Loucy (cell line): ENCODE data around the gene ITIH6.

Source experiments
- H2AFZ ChIP-seq: fragments of 200-600 bp; sonication (generic); 2 replicates; pipeline ENCODE4 v1.6.0; 2016; ENCODE audit warnings: antibody characterized with exemption, mild to moderate bottlenecking, low read length, moderate library complexity
- H3F3A ChIP-seq: fragments of 200-600 bp; 2 replicates; pipeline ENCODE4 v1.6.0; 2016; ENCODE audit warnings: antibody characterized with exemption, low read depth, mild to moderate bottlenecking
- H3K27me3 ChIP-seq: fragments of 200-600 bp; sonication (generic); 2 replicates; pipeline ENCODE4 v1.6.1; 2014; ENCODE audit warnings: low read length, mild to moderate bottlenecking; ENCODE audit not compliant: insufficient read depth, poor library complexity, severe bottlenecking
- H3K36me3 ChIP-seq: fragments of 200-600 bp; sonication (generic); 2 replicates; pipeline ENCODE4 v1.6.1; 2016; ENCODE audit warnings: low read length; ENCODE audit not compliant: insufficient read depth
- H3K4me1 ChIP-seq: fragments of 200-600 bp; sonication (generic); 2 replicates; pipeline ENCODE4 v1.5.1; 2014; ENCODE audit warnings: low read length, mild to moderate bottlenecking; ENCODE audit not compliant: insufficient read depth, poor library complexity, severe bottlenecking
- H3K4me2 ChIP-seq: fragments of 200-600 bp; sonication (generic); 2 replicates; pipeline ENCODE4 v1.6.0; 2014; ENCODE audit warnings: antibody characterized with exemption, low read length, low read depth, mild to moderate bottlenecking; ENCODE audit not compliant: poor library complexity, severe bottlenecking
- H3K4me3 ChIP-seq: fragments of 200-600 bp; sonication (generic); 2 replicates; pipeline ENCODE4 v1.5.1; 2014; ENCODE audit warnings: low read length, mild to moderate bottlenecking, mixed read lengths; ENCODE audit not compliant: poor library complexity, severe bottlenecking
- H3K79me2 ChIP-seq: fragments of 200-600 bp; sonication (generic); 2 replicates; pipeline ENCODE4 v1.6.1; 2014; ENCODE audit warnings: low read length; ENCODE audit not compliant: insufficient read depth
- H3K9ac ChIP-seq: fragments of 200-600 bp; sonication (generic); 2 replicates; pipeline ENCODE4 v1.6.0; 2014; ENCODE audit warnings: mild to moderate bottlenecking, low read depth, low read length, moderate library complexity; ENCODE audit not compliant: poor library complexity, severe bottlenecking
- H3K9me2 ChIP-seq: fragments of 200-600 bp; sonication (generic); replicated peaks from 2 replicates; pipeline ENCODE4 v1.6.1; 2016; ENCODE audit warnings: low read depth, low read length, mixed read lengths
- H3K9me3 ChIP-seq: fragments of 200-600 bp; sonication (generic); 2 replicates; pipeline ENCODE4 v1.6.1; 2014; ENCODE audit warnings: mild to moderate bottlenecking, antibody characterized with exemption, low read length, low read depth; ENCODE audit not compliant: insufficient read depth
- H4K20me1 ChIP-seq: fragments of 200-600 bp; sonication (generic); 2 replicates; pipeline ENCODE4 v1.6.0; 2014; ENCODE audit warnings: antibody characterized with exemption, low read length, mild to moderate bottlenecking; ENCODE audit not compliant: insufficient read depth, poor library complexity, severe bottlenecking
- CTCF ChIP-seq: fragments of 200-600 bp; sonication (generic); conservative IDR thresholded peaks from 2 replicates; pipeline ENCODE4 v1.5.1; 2014; ENCODE audit warnings: mild to moderate bottlenecking, antibody characterized with exemption, low read length
- EZH2phosphoT487 ChIP-seq: fragments of 200-600 bp; IDR thresholded peaks from 2 replicates; pipeline ENCODE4 v1.6.1; 2018; ENCODE audit warnings: antibody characterized with exemption, mild to moderate bottlenecking, moderate library complexity, borderline replicate concordance

ITIH6 gene

GRCh38 chrX:54818221-54818620 is 20.2 kb upstream of the ITIH6 start:
- peaks cover 27% of the 10 kb centered on the region; the same call in 1 of the 2 replicates for H3K36me3 ChIP-seq
- H3K4me3 ChIP-seq: no peak overlapping the region
- no peak overlapping the region for H3K4me2 ChIP-seq
- H3K27me3 ChIP-seq: no peaks in the 10 kb centered on the region
- H4K20me1 ChIP-seq: no peaks in the 10 kb centered on the region
- H3K79me2 ChIP-seq: no peaks in the 10 kb centered on the region
- no peak overlapping the region for H3K9ac ChIP-seq
- no peak for TF ChIP-seq CTCF
- TF ChIP-seq EZH2phosphoT487: no peak
- no peaks in the 10 kb centered on the region for H3K4me1 ChIP-seq
- H2AFZ ChIP-seq: no peak overlapping the region
- no peaks in the 10 kb centered on the region for H3F3A ChIP-seq
- H3K9me3 ChIP-seq: no peaks in the 10 kb centered on the region
- H3K9me2 ChIP-seq: no peaks in the 10 kb centered on the region

- no peaks in the 10 kb centered on the region for H3K9me2 ChIP-seq
- TF ChIP-seq CTCF (no peak), EZH2phosphoT487 (no peak)
- no peaks in the 10 kb centered on the region for H4K20me1 ChIP-seq
- no peaks in the 10 kb centered on the region for H3K9me3 ChIP-seq
- H3F3A ChIP-seq: no peaks in the 10 kb centered on the region
- peaks cover 31% of the 10 kb centered on the region; the same call in 1 of the 2 replicates for H3K36me3 ChIP-seq
- no peaks in the 10 kb centered on the region for H3K79me2 ChIP-seq
- H3K4me3 ChIP-seq: no peak overlapping the region
- no peak overlapping the region for H2AFZ ChIP-seq
- no peaks in the 10 kb centered on the region for H3K4me1 ChIP-seq
- no peak overlapping the region for H3K4me2 ChIP-seq
- no peaks in the 10 kb centered on the region for H3K27me3 ChIP-seq
- no peak overlapping the region for H3K9ac ChIP-seq
Observed at GRCh38 chrX:54817220-54817820, 19.3 kb upstream of the ITIH6 start.

- H3K36me3 ChIP-seq: peaks cover 49% of the 10 kb centered on the region; the same call in 1 of the 2 replicates
Observed at GRCh38 chrX:54812306-54812705, 14.3 kb upstream of the ITIH6 start.

More at GRCh38 chrX:54812306-54812705, 14.3 kb upstream of the ITIH6 start:
- Histone ChIP-seq H2AFZ (no peak overlapping the region), H3K9me3 (no peaks in the 10 kb centered on the region), H3K9me2 (no peaks in the 10 kb centered on the region), H3F3A (no peaks in the 10 kb centered on the region), H3K27me3 (no peaks in the 10 kb centered on the region), H3K4me2 (no peak overlapping the region), H3K79me2 (peaks cover 20% of the 10 kb centered on the region), H3K4me3 (no peak overlapping the region), H3K4me1 (peaks cover 10% of the 10 kb centered on the region), H4K20me1 (peaks cover 17% of the 10 kb centered on the region), H3K9ac (no peak overlapping the region)
- no peak for TF ChIP-seq CTCF
- TF ChIP-seq EZH2phosphoT487: no peak
